Peyer's patch (tissue), 4 donors: Measurements from ENCODE around the gene SFXN1. TPM values are rescaled to one million over a fixed set of nuclear protein-coding genes. Genes with fewer than 3 reads are reported as not detected.

Experiments
- DNase-seq, 3 donors: peaks; one replicate each; pipeline ENCODE4 v3.0.0-alpha.2; 2017 to 2019
- H3K27ac ChIP-seq, 4 donors: fragments of 200-600 bp; sonication (generic); one replicate each; pipeline ENCODE4 v1.5.1; 2016 to 2019
- H3K27me3 ChIP-seq, 2 donors: fragments of 200-600 bp; sonication (generic); one replicate each; pipeline ENCODE4 v1.5.1; 2019
- H3K36me3 ChIP-seq, 3 donors: fragments of 200-600 bp; sonication (generic); one replicate each; pipeline ENCODE4 v1.5.1; 2016 to 2019
- H3K4me1 ChIP-seq, 4 donors: fragments of 200-600 bp; sonication (generic); one replicate each; pipeline ENCODE4 v1.5.1; 2016 to 2019
- H3K4me3 ChIP-seq, 4 donors: fragments of 200-600 bp; sonication (generic); 1 replicate in 3 of 4; 2 replicates in 1 of 4; pipeline ENCODE4 v1.5.1; 2016 to 2019; ENCODE audit warnings: mild to moderate bottlenecking in 1 of 4
- H3K9me3 ChIP-seq, 4 donors: fragments of 200-600 bp; sonication (generic); one replicate each; pipeline ENCODE4 v1.5.1; 2016 to 2019; ENCODE audit warnings: mild to moderate bottlenecking in 1 of 4
- POLR2A ChIP-seq, 2 donors: fragments of 450-650 bp; IDR thresholded peaks; one replicate each; pipeline ENCODE4 v1.5.1; 2017; ENCODE audit warnings: antibody characterized with exemption in 2 of 2, mild to moderate bottlenecking in 2 of 2, moderate library complexity in 2 of 2
- total RNA-seq, 4 donors: library from RNA; depleted of rRNA; stranded (reverse); fragments of >200 nt; gene quantifications; one replicate each; pipeline ENCODE4 v1.1.0, GENCODE V29; 2016
- TF ChIP-seq, protein P1 (sequence below), 6 experiments: fragments of 450-650 bp in 4 of 6; fragments of 200-600 bp in 2 of 6; sonication (generic) in 1 of 6; IDR thresholded peaks; one replicate each; pipeline ENCODE4 v1.5.1; 2017 to 2019; ENCODE audit warnings: antibody characterized with exemption in 6 of 6, mild to moderate bottlenecking in 3 of 6, moderate library complexity in 1 of 6

SFXN1 gene
- total RNA-seq, 4 donors from 2014 or later, result 38.0 to 85.8 (median 63.5) TPM

DNA sequence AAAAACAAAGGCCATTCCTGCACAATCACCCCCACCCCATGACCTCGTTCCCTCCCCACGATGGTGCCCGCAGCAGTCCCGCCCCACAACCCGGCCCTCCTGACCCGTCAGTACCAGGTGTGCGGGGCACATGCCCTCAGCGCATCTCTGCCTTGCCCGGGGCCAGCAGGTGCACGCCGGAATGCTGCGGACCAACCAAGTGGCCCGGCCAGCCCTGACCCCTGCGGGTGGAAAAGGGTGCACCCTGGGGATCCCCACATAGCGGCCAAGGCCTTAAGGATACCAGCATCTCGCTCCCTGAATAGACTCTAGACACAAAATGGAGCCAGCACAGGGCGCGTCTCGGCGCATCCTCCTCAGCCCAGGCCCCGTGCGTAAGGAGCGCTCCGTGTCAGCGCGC is 6.0 kb downstream of the SFXN1 start:
- no peak overlapping the region for H3K27ac ChIP-seq
- no peak for DNase-seq
- H3K27me3 ChIP-seq, result no peaks in the 10 kb centered on the region
- H3K9me3 ChIP-seq, result no peaks in the 10 kb centered on the region
- H3K36me3 ChIP-seq, result peaks cover 0 to 9% (median 0%) of the 10 kb centered on the region in 3 donors
- no peak for TF ChIP-seq POLR2A (IDR thresholded peaks at IDR 0.05)
- TF ChIP-seq, protein P1, sequence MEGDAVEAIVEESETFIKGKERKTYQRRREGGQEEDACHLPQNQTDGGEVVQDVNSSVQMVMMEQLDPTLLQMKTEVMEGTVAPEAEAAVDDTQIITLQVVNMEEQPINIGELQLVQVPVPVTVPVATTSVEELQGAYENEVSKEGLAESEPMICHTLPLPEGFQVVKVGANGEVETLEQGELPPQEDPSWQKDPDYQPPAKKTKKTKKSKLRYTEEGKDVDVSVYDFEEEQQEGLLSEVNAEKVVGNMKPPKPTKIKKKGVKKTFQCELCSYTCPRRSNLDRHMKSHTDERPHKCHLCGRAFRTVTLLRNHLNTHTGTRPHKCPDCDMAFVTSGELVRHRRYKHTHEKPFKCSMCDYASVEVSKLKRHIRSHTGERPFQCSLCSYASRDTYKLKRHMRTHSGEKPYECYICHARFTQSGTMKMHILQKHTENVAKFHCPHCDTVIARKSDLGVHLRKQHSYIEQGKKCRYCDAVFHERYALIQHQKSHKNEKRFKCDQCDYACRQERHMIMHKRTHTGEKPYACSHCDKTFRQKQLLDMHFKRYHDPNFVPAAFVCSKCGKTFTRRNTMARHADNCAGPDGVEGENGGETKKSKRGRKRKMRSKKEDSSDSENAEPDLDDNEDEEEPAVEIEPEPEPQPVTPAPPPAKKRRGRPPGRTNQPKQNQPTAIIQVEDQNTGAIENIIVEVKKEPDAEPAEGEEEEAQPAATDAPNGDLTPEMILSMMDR (IDR thresholded peaks at IDR 0.05), result no peak
- peaks cover 0 to 12% (median 2%) of the 10 kb centered on the region in 4 donors for H3K4me1 ChIP-seq
- no peak overlapping the region for H3K4me3 ChIP-seq

DNA sequence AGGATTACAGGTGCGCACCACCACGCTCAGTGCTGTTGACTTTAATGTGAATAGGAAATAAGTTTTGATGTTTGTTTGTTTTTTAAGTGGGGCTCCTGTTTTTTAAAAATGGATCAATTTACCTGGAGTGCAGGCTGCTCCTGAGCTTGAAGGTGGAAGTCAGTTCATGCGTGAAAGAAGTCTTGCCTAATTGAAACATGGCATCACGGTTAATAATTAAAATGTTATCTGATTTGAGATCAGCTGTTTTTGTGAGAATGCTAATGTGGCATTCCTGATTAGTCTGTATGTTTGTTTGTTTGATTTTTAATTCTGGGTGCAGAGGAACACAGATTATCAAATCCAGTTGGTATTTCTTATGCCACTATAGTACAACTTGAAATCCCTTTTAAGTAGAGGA is 6.5 kb downstream of the SFXN1 start:
- H3K27ac ChIP-seq, result no peak overlapping the region
- peaks cover 0 to 9% (median 0%) of the 10 kb centered on the region in 3 donors for H3K36me3 ChIP-seq
- H3K4me1 ChIP-seq, result peaks cover 0 to 7% (median 0%) of the 10 kb centered on the region in 4 donors
- DNase-seq, result no peak
- TF ChIP-seq POLR2A (IDR thresholded peaks at IDR 0.05), result no peak
- TF ChIP-seq, protein P1 (IDR thresholded peaks at IDR 0.05), result no peak
- H3K27me3 ChIP-seq, result no peaks in the 10 kb centered on the region
- H3K4me3 ChIP-seq, result no peak overlapping the region
- H3K9me3 ChIP-seq, result no peaks in the 10 kb centered on the region

DNA sequence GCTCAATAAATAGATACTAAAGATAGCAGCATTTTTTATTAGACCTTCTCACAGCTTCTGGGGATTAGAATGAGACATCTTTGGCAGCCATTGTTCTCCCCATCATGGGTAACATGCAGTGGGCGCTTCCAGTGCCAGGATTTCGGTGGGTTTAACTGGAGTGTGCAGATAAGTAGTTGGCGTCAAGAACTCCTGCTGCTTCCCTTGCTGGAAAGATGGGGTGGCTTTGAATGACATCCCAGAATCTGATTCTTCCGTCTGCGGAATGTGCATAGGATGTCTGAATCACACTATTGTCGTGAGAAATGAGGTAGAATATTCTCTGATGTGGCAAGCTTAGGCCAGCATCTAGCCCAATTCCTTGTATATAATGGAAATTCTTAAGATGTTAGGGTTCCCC is 7.3 kb downstream of the SFXN1 start:
- TF ChIP-seq, protein P1 (IDR thresholded peaks at IDR 0.05), result no peak
- TF ChIP-seq POLR2A (IDR thresholded peaks at IDR 0.05), result no peak
- no peak overlapping the region for H3K27ac ChIP-seq
- H3K27me3 ChIP-seq, result no peaks in the 10 kb centered on the region
- H3K4me1 ChIP-seq, result peaks cover 0 to 2% (median 0%) of the 10 kb centered on the region in 4 donors
- peaks cover 0 to 9% (median 0%) of the 10 kb centered on the region in 3 donors for H3K36me3 ChIP-seq
- no peak for DNase-seq
- H3K9me3 ChIP-seq, result no peaks in the 10 kb centered on the region
- H3K4me3 ChIP-seq, result no peak overlapping the region

DNA sequence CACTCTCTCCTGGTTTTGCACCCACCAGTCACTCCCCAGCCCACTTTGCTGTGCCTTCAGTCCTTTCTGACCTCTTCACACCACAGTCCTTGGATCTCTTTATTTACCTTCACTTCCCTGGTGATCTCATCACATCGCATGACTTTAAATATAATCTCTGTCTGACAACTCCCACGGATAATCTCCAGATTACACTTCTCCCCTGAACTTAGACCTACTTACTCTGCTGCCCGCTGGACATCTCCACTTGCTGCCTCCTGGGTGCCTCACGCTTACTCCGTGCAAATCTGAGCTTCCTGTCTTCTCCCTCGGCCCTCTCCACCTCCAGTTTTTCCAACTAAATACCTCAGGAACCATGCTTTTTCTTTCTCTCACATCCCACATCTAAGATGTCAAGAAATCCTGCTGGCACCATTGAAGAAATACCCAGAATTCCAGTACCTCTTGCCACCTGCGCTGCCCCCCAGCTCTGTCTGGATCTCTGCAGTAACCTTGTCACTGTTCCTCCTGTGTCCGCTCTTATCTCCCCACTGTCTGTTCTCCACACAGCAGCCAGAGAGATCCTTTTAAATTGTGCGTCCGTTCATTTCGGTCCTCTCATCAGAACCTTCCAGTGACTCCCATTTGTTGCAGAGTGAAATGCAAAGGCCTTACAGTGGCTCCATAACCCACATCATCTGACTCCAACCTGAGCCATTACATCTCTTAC is 9.3 kb downstream of the SFXN1 start:
- Histone ChIP-seq H3K9me3 (no peaks in the 10 kb centered on the region), H3K4me1 (no peaks in the 10 kb centered on the region), H3K27me3 (no peaks in the 10 kb centered on the region), H3K36me3 (peaks cover 0 to 23% (median 0%) of the 10 kb centered on the region in 3 donors), H3K4me3 (no peak overlapping the region), H3K27ac (no peak overlapping the region)
- TF ChIP-seq POLR2A (IDR thresholded peaks at IDR 0.05), result no peak
- TF ChIP-seq, protein P1 (IDR thresholded peaks at IDR 0.05), result no peak
- no peak for DNase-seq

DNA sequence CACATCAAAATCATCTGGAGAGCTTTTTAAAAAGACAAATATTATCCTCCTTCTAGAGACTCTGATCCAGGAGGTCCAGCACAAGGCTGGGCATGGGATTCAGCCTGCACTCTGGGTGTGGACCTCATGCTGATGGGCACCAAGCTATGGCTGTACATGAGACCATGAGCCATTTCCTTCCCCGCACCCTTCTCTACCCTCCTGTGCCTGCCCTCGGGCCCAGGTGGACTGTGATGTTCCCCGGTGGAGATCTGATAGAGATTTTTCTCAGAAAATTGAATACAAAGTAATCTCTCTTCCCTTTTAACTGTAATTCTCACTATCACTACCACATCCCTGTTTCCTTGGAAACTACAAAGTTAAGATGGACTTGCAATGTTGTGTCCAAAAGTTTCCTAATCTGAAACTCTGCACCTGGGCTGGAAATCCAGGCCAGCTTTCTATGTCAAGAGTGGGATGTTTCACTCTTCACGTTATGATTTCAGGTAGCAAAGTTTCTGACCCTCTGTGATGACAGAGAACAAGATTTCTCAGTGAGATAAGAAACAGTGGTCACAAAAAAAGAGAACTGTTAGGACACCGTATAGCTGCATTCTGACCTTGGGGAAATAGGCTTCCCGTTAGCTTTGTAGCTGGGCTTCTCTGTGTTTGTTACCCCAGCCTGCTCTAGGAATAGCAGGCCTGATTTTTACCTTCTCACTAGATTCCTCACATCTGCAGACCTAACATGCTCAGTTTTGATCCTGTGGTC is 11.5 kb downstream of the SFXN1 start:
- Histone ChIP-seq H3K4me1 (no peaks in the 10 kb centered on the region), H3K36me3 (peaks cover 0 to 39% (median 0%) of the 10 kb centered on the region in 3 donors), H3K9me3 (no peaks in the 10 kb centered on the region), H3K4me3 (no peak overlapping the region), H3K27me3 (no peaks in the 10 kb centered on the region), H3K27ac (no peak overlapping the region)
- DNase-seq, result no peak
- no peak for TF ChIP-seq POLR2A (IDR thresholded peaks at IDR 0.05)

DNA sequence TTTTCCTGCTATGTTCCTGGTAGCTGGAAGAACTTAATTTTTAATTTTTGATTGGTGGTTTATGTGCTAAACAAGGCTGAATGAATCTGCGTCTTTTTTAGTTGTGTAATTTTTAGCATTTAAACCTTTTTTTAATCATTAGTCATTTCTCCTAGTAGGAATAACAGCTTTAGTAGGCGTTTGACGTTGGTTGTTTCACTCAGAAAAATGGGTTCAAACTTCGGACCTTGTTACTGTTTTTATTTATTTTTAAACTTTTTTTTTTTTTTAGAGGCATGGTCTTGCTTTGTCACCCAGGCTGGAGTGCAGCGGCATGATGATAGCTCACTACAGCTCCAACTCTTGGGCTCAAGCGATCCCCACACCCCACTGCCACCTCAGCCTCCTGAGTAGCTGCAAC is 12.9 kb downstream of the SFXN1 start:
- Histone ChIP-seq H3K27me3 (no peaks in the 10 kb centered on the region), H3K36me3 (peaks cover 0 to 51% (median 0%) of the 10 kb centered on the region in 3 donors), H3K9me3 (no peaks in the 10 kb centered on the region), H3K27ac (no peak overlapping the region), H3K4me3 (no peak overlapping the region), H3K4me1 (no peaks in the 10 kb centered on the region)
- TF ChIP-seq POLR2A (IDR thresholded peaks at IDR 0.05), result no peak
- TF ChIP-seq, protein P1 (IDR thresholded peaks at IDR 0.05), result no peak
- no peak for DNase-seq
